Renal pelvis (tissue), 3 donors: ENCODE results near the gene DDX21. TPM values are rescaled to one million over a fixed set of nuclear protein-coding genes. Genes with fewer than 3 reads are reported as not detected.

Source experiments
- polyA plus RNA-seq, 3 donors: library from polyadenylated mRNA; unstranded; fragments of 120-200 nt; gene quantifications; one replicate each; pipeline ENCODE4 v1.2.1, GENCODE V29; 2013; ENCODE audit not compliant: insufficient read length in 3 of 3

DDX21 gene
- polyA plus RNA-seq, 3 donors, result 49.7 to 56.6 (median 50.4) TPM

Other genes with a start within 250 kb of the DDX21 start
- 100 to 1,000 TPM; 138 to 220 (median 175) TPM for gene CCAR1, start 234.9 kb upstream of the DDX21 start, polyA plus RNA-seq
- 1 to 10 TPM; 6.0 to 10.0 (median 9.5) TPM for gene STOX1, start 128.6 kb upstream of the DDX21 start, polyA plus RNA-seq
- gene DDX50, start 54.9 kb upstream of the DDX21 start, polyA plus RNA-seq, result 10 to 100 TPM; 57.0 to 66.3 (median 63.1) TPM
- gene KIFBP, start 32.6 kb downstream of the DDX21 start, polyA plus RNA-seq, result 10 to 100 TPM; 31.4 to 33.8 (median 33.3) TPM
- gene SRGN, start 131.9 kb downstream of the DDX21 start, polyA plus RNA-seq, result 10 to 100 TPM; 10.2 to 16.7 (median 14.5) TPM
- gene VPS26A, start 168.0 kb downstream of the DDX21 start, polyA plus RNA-seq, result 10 to 100 TPM; 75.8 to 84.8 (median 77.7) TPM
- gene SUPV3L1, start 224.1 kb downstream of the DDX21 start, polyA plus RNA-seq, result 10 to 100 TPM; 38.1 to 47.5 (median 39.8) TPM